Measurements from ENCODE around the gene MREG. TPM values are rescaled to one million over a fixed set of nuclear protein-coding genes. Genes with fewer than 3 reads are reported as not detected.

Gene MREG
- total RNA-seq, 1 donor from 2014 or later = 19.1 TPM

GRCh38 chr2:216030216-216030615 is 16.9 kb upstream of the MREG start:
- TF ChIP-seq EZH2phosphoT487 (IDR thresholded peaks at IDR 0.05) = no peak
- no peak for TF ChIP-seq EZH2 (IDR thresholded peaks at IDR 0.05)
- TF ChIP-seq CTCF (IDR thresholded peaks at IDR 0.05) = no peak
- no peak overlapping the region for H3K9ac ChIP-seq
- Mint-ChIP-seq H3K27ac (no peak overlapping the region), H3K4me3 (no peak overlapping the region), H3K9me3 (no peaks in the 10 kb centered on the region), H3K36me3 (peaks cover 2% of the 10 kb centered on the region), H3K27me3 (ENCODE audit: insufficient read depth, low read depth) (no peaks in the 10 kb centered on the region), H3K4me1 (no peaks in the 10 kb centered on the region)
- no peak overlapping the region for H2AFZ ChIP-seq (replicated peaks)
- no peaks in the 10 kb centered on the region for H3K4me1 ChIP-seq
- no peak overlapping the region for H3K4me3 ChIP-seq
- H3K27ac ChIP-seq = no peak overlapping the region
- H3K79me2 ChIP-seq (ENCODE audit: low read depth) = no peaks in the 10 kb centered on the region
- H3K36me3 ChIP-seq = no peaks in the 10 kb centered on the region
- no peak for DNase-seq (ENCODE audit: low spot score)
- no peak overlapping the region for H3K4me2 ChIP-seq
- H3K27me3 ChIP-seq = no peaks in the 10 kb centered on the region
- H3F3A ChIP-seq (ENCODE audit: low read depth) = no peaks in the 10 kb centered on the region
- no peaks in the 10 kb centered on the region for H4K20me1 ChIP-seq (ENCODE audit: low read depth)
- no peaks in the 10 kb centered on the region for H3K9me3 ChIP-seq (ENCODE audit: low read depth)

GRCh38 chr2:216029416-216030129 is 16.2 kb upstream of the MREG start:
- H3K79me2 ChIP-seq (ENCODE audit: low read depth) = no peaks in the 10 kb centered on the region
- H3K4me1 ChIP-seq = no peaks in the 10 kb centered on the region
- H3K4me3 Mint-ChIP-seq = no peak overlapping the region
- H3F3A ChIP-seq (ENCODE audit: low read depth) = no peaks in the 10 kb centered on the region
- no peak overlapping the region for H3K27ac Mint-ChIP-seq
- H3K4me2 ChIP-seq = no peak overlapping the region
- no peak overlapping the region for H3K4me3 ChIP-seq
- no peak overlapping the region for H3K27ac ChIP-seq
- peaks cover 2% of the 10 kb centered on the region for H3K36me3 Mint-ChIP-seq
- no peaks in the 10 kb centered on the region for H3K27me3 ChIP-seq
- no peak for DNase-seq (ENCODE audit: low spot score)
- no peaks in the 10 kb centered on the region for H4K20me1 ChIP-seq (ENCODE audit: low read depth)
- no peak overlapping the region for H2AFZ ChIP-seq (replicated peaks)
- no peaks in the 10 kb centered on the region for H3K4me1 Mint-ChIP-seq
- H3K36me3 ChIP-seq = no peaks in the 10 kb centered on the region
- H3K27me3 Mint-ChIP-seq (ENCODE audit: insufficient read depth, low read depth) = no peaks in the 10 kb centered on the region
- no peaks in the 10 kb centered on the region for H3K9me3 ChIP-seq (ENCODE audit: low read depth)
- no peaks in the 10 kb centered on the region for H3K9me3 Mint-ChIP-seq
- no peak for TF ChIP-seq CTCF (IDR thresholded peaks at IDR 0.05)
- no peak for TF ChIP-seq EZH2phosphoT487 (IDR thresholded peaks at IDR 0.05)
- TF ChIP-seq EZH2 (IDR thresholded peaks at IDR 0.05) = no peak
- H3K9ac ChIP-seq = no peak overlapping the region

GRCh38 chr2:216024779-216025336 is 11.5 kb upstream of the MREG start:
- Mint-ChIP-seq H3K27me3 (ENCODE audit: insufficient read depth, low read depth) (no peaks in the 10 kb centered on the region), H3K27ac (no peak overlapping the region), H3K4me3 (no peak overlapping the region), H3K4me1 (no peaks in the 10 kb centered on the region), H3K9me3 (no peaks in the 10 kb centered on the region), H3K36me3 (peaks cover 2% of the 10 kb centered on the region)
- no peak overlapping the region for H3K9ac ChIP-seq
- H3K4me2 ChIP-seq = no peak overlapping the region
- no peaks in the 10 kb centered on the region for H3K79me2 ChIP-seq (ENCODE audit: low read depth)
- H3K36me3 ChIP-seq = no peaks in the 10 kb centered on the region
- H3K27me3 ChIP-seq = no peaks in the 10 kb centered on the region
- H3K9me3 ChIP-seq (ENCODE audit: low read depth) = no peaks in the 10 kb centered on the region
- TF ChIP-seq EZH2phosphoT487 (IDR thresholded peaks at IDR 0.05) = no peak
- no peak for TF ChIP-seq CTCF (IDR thresholded peaks at IDR 0.05)
- TF ChIP-seq EZH2 (IDR thresholded peaks at IDR 0.05) = no peak
- no peak for DNase-seq (ENCODE audit: low spot score)
- H3K4me1 ChIP-seq = no peaks in the 10 kb centered on the region
- no peak overlapping the region for H3K27ac ChIP-seq
- no peaks in the 10 kb centered on the region for H4K20me1 ChIP-seq (ENCODE audit: low read depth)
- H3K4me3 ChIP-seq = no peak overlapping the region
- H3F3A ChIP-seq (ENCODE audit: low read depth) = no peaks in the 10 kb centered on the region
- H2AFZ ChIP-seq (replicated peaks) = no peak overlapping the region

Measured in neural progenitor cell (in vitro differentiated cells).